ENCODE measurements around the gene SYNPO2. TPM values are rescaled to one million over a fixed set of nuclear protein-coding genes. Genes with fewer than 3 reads are reported as not detected.

The SYNPO2 gene
- total and polyA plus RNA-seq, 2 of the 8 experiments (the other 6 are each of a cell fraction or from before 2014, with no cell fraction given), result 0.50 to 4.2 TPM

DNA sequence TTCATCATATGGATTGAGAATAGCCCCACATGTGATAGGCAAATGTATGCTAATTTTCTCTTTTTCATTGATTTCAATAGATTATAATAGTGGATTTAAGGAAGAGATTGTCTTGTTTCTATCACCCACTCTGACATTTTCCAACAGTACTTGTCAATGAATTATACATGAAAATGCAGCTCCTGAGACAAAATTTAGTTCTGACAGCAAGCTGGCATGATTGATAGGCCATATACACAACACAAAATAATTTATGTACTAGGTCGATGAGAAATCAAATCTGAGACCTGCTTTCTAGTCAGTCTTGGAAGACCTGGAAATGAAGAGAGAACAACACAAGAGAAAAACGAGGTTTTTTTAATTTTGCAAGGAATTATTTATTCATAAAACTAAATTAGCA lies 129.0 kb downstream of the SYNPO2 start (continued):
- TF ChIP-seq, protein P1, sequence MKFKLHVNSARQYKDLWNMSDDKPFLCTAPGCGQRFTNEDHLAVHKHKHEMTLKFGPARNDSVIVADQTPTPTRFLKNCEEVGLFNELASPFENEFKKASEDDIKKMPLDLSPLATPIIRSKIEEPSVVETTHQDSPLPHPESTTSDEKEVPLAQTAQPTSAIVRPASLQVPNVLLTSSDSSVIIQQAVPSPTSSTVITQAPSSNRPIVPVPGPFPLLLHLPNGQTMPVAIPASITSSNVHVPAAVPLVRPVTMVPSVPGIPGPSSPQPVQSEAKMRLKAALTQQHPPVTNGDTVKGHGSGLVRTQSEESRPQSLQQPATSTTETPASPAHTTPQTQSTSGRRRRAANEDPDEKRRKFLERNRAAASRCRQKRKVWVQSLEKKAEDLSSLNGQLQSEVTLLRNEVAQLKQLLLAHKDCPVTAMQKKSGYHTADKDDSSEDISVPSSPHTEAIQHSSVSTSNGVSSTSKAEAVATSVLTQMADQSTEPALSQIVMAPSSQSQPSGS (IDR thresholded peaks at IDR 0.05; ENCODE audit: low read length), result no peak

Data from H1 (cell line).